ENCODE measurements around the gene DRC1.

DRC1 gene

DNA sequence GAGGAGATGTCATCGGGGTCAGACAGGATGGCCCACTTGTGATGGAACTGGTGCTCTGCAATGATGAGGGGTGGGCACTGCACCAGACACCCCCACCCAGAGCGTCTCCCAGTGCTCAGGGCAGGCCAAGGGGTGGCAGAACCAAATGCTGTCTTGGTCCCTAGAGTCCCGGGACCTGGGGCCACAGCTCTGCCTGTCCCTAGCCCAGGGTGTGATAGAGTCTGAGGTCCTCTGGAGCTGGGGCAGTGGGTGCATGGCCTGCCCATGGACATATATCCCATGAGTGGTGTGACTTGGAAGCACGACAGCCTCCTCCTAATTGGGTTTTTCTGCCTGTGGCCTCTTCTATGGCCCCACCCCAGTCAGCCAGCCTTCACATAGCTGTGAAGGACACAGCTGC is 82.9 kb downstream of the DRC1 start:
- H3K4me3 ChIP-seq (ENCODE audit: control insufficient read depth, low read depth, low read length) = no peak overlapping the region
- no peak for DNase-seq (ENCODE audit: low read depth)
- TF ChIP-seq, protein P1, sequence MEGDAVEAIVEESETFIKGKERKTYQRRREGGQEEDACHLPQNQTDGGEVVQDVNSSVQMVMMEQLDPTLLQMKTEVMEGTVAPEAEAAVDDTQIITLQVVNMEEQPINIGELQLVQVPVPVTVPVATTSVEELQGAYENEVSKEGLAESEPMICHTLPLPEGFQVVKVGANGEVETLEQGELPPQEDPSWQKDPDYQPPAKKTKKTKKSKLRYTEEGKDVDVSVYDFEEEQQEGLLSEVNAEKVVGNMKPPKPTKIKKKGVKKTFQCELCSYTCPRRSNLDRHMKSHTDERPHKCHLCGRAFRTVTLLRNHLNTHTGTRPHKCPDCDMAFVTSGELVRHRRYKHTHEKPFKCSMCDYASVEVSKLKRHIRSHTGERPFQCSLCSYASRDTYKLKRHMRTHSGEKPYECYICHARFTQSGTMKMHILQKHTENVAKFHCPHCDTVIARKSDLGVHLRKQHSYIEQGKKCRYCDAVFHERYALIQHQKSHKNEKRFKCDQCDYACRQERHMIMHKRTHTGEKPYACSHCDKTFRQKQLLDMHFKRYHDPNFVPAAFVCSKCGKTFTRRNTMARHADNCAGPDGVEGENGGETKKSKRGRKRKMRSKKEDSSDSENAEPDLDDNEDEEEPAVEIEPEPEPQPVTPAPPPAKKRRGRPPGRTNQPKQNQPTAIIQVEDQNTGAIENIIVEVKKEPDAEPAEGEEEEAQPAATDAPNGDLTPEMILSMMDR (conservative IDR thresholded peaks at IDR 0.05; ENCODE audit: control insufficient read depth, insufficient read depth, low read depth, low read length) = no peak

DNA sequence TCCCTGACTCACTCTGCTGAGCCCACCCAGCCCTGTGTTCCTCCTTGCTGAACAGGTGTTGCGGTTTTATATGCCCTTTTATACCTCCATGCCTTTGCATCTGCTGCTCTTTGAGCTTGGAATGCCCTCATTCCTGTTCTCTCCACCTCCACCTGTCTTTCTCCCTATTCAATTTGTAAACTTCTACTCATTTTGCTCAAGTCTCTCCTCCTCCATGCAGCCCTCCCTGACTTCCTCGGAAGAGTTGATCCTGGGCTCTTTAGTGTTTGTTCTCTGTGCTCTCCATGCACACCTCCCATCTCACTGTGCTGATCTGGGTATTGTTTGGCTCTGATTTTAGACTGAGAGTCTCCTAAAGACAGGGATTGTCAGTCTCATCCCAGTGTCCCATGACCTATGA is 83.4 kb downstream of the DRC1 start:
- TF ChIP-seq, protein P1 (conservative IDR thresholded peaks at IDR 0.05; ENCODE audit: control insufficient read depth, insufficient read depth, low read depth, low read length) = no peak
- no peak overlapping the region for H3K4me3 ChIP-seq (ENCODE audit: control insufficient read depth, low read depth, low read length)
- no peak for DNase-seq (ENCODE audit: low read depth)

DNA sequence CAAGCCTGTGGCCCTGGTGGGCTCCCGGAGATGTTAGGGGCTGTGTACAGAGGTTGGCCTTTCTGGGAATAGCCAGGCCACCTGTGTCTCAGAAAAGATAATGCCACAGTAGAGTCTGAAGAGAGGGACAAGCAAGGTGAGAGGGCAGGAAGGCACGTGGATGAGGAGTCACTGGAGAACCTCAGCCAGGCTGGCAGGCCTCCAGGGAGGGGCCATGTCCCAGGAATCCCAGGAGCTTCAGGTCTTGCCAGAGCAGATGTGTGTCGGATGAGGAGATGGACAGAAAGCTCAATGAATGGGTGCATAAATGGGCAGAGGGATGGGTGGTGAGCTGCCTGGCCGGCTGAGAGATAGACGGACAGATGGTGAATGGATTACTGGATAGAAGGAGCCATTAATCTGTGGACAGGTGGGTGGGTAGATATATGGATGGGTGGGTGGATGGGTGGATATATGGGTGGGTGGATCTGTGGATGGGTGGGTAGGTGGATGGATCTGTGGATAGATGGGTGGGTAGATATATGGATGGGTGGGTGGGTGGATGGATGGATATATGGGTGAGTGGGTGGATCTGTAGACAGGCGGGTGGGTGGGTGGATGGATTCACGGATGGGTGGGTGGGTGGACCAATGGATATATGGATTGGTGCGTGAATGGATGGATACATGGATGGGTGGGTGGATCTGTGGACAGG is 84.2 kb downstream of the DRC1 start:
- H3K4me3 ChIP-seq (ENCODE audit: control insufficient read depth, low read depth, low read length) = no peak overlapping the region
- TF ChIP-seq, protein P1 (conservative IDR thresholded peaks at IDR 0.05; ENCODE audit: control insufficient read depth, insufficient read depth, low read depth, low read length) = no peak

GRCh38 chr2:26486789-26487188 is 85.1 kb downstream of the DRC1 start:
- DNase-seq (ENCODE audit: low read depth) = no peak
- no peak overlapping the region for H3K4me3 ChIP-seq (ENCODE audit: control insufficient read depth, low read depth, low read length)
- TF ChIP-seq, protein P1 (conservative IDR thresholded peaks at IDR 0.05; ENCODE audit: control insufficient read depth, insufficient read depth, low read depth, low read length) = no peak

More for the DNA sequence above, 84.2 kb downstream of the DRC1 start:
- no peak for DNase-seq (ENCODE audit: low read depth)

GRCh38 chr2:26487192-26487591 is 85.5 kb downstream of the DRC1 start:
- no peak for DNase-seq (ENCODE audit: low read depth)
- TF ChIP-seq, protein P1 (conservative IDR thresholded peaks at IDR 0.05; ENCODE audit: control insufficient read depth, insufficient read depth, low read depth, low read length) = no peak
- H3K4me3 ChIP-seq (ENCODE audit: control insufficient read depth, low read depth, low read length) = no peak overlapping the region

DNA sequence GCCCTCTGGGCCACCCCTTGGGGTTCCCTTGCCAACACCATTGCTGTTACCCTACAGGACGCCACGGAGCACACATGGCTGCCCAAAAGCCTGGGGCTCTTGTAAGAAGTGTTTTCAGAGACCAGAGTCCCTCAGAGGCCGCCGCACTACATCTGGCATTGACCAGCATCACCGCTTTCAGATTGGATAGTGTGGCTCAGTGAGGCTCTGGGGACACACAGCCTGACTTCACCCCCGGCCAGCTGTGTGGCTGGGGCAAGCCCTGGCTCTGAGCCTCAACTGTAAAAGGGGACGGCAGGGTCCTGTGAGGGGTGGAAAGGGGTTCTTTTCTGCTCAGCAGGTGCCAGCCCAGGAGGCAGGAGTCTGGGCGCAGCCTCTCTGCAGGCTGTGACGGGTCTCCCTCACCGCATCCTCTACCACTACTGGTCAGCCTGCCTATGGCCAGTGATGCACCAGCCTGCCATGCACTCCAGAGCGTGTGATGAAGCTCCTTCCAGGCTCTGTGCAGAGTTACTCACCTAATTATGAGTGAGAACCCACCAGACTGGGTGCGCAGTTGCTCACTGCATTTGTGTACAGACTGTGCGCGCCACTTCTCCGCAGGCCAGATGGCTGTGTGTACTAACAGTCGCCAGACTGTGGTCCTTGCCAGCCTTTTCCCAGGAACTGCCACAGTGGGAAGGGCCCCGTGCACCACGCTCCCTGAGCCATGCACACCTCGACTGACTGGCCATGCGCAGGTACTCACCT is 86.9 kb downstream of the DRC1 start:
- TF ChIP-seq, protein P1 (conservative IDR thresholded peaks at IDR 0.05; ENCODE audit: control insufficient read depth, insufficient read depth, low read depth, low read length) = no peak
- no peak for DNase-seq (ENCODE audit: low read depth)
- H3K4me3 ChIP-seq (ENCODE audit: control insufficient read depth, low read depth, low read length) = no peak overlapping the region
